NCI-H2081 (cell line): Measurements from ENCODE around the gene RTN4RL1.

Experiments
- DNase-seq, 2 experiments: peaks; one replicate each; lab custom pipeline; 2025; lab: John Stamatoyannopoulos, UW

RTN4RL1 gene

DNA sequence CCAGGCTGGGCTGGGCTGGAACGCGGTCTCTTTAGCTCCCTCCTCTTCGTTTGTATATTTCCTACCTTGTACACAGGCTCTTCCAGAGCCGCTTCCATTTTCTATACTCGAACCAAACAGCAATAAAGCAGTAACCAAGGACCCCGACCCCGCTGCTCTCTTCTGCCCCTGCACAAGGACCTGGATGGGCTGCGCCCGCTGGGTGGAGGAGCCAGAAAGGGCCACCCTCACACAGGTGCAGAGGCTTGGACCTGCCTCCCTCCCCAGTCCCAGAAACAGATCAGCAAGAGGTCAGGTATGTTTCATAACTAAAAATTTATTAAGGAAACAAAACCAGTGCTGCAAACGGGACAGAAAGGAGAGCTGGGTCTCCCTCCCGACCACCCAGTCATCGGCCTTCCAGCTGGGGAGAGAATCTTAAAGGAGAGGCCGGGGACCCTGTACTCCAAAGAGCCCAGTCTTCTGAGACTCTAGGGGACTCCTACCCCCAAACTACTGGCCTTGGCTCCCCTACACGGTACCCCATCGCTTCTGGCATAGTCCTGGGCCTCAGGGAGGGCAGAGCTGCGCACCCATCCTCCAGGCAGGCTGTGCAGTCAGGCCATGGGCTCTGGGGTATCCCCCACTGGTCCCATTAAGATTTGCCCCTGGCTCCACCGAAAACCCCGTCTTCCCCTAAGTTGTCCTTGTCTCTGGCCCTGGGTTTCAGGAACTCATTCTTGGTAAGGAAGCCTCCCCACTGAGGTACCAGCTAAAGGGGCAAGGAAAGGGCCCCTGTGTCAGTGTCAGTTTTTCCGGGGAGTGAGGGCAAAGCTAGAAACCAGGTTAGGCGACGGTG lies 34.6 kb upstream of the RTN4RL1 start:
- no peak for DNase-seq

DNA sequence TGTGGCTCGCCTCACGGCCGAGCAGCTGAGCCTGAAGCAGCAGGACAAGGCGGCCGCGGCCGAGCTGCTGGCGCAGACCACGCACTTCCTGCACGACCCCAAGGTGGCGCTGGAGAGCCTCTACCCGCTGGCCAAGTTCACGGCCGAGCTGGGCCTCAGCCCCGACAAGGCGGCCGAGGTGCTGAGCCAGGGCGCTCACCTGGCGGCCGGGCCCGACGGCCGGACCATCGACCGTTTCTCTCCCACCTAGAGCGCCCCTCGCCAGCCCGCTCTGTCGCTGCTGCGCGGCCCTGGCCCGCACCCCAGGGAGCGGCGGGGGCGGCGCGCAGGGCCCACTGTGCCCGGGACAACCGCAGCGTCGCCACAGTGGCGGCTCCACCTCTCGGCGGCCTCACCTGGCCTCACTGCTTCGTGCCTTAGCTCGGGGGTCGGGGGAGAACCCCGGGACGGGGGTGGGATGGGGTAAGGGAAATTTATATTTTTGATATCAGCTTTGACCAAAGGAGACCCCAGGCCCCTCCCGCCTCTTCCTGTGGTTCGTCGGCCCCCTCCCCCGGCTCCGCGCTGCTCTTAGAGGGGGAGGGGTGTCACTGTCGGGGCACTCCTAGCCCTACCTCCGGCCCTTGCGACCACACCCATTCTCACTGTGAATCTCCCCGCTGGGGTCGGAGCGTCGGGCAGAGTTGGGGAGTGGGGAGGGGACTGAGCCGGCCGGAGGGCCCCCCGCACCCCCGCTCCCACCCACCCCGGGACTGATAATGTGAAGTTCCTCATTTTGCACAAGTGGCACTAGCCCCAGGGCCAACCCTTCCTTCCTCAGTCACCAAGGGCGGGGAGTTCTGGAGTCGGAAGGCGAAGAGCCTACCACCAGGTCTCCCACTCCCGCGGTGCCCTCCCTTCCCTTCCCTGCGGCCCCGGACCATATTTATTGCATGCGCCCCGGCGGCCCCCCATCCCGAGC lies 33.7 kb upstream of the RTN4RL1 start:
- no peak for DNase-seq

DNA sequence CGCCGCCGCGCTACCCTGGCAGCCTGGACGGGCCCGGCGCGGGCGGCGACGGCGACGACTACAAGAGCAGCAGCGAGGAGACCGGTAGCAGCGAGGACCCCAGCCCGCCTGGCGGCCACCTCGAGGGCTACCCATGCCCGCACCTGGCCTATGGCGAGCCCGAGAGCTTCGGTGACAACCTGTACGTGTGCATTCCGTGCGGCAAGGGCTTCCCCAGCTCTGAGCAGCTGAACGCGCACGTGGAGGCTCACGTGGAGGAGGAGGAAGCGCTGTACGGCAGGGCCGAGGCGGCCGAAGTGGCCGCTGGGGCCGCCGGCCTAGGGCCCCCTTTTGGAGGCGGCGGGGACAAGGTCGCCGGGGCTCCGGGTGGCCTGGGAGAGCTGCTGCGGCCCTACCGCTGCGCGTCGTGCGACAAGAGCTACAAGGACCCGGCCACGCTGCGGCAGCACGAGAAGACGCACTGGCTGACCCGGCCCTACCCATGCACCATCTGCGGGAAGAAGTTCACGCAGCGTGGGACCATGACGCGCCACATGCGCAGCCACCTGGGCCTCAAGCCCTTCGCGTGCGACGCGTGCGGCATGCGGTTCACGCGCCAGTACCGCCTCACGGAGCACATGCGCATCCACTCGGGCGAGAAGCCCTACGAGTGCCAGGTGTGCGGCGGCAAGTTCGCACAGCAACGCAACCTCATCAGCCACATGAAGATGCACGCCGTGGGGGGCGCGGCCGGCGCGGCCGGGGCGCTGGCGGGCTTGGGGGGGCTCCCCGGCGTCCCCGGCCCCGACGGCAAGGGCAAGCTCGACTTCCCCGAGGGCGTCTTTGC lies 32.8 kb upstream of the RTN4RL1 start:
- no peak for DNase-seq

DNA sequence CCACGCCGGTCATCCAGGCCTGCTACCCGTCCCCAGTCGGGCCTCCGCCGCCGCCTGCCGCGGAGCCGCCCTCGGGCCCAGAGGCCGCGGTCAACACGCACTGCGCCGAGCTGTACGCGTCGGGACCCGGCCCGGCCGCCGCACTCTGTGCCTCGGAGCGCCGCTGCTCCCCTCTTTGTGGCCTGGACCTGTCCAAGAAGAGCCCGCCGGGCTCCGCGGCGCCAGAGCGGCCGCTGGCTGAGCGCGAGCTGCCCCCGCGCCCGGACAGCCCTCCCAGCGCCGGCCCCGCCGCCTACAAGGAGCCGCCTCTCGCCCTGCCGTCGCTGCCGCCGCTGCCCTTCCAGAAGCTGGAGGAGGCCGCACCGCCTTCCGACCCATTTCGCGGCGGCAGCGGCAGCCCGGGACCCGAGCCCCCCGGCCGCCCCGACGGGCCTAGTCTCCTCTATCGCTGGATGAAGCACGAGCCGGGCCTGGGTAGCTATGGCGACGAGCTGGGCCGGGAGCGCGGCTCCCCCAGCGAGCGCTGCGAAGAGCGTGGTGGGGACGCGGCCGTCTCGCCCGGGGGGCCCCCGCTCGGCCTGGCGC lies 32.1 kb upstream of the RTN4RL1 start:
- no peak for DNase-seq

DNA sequence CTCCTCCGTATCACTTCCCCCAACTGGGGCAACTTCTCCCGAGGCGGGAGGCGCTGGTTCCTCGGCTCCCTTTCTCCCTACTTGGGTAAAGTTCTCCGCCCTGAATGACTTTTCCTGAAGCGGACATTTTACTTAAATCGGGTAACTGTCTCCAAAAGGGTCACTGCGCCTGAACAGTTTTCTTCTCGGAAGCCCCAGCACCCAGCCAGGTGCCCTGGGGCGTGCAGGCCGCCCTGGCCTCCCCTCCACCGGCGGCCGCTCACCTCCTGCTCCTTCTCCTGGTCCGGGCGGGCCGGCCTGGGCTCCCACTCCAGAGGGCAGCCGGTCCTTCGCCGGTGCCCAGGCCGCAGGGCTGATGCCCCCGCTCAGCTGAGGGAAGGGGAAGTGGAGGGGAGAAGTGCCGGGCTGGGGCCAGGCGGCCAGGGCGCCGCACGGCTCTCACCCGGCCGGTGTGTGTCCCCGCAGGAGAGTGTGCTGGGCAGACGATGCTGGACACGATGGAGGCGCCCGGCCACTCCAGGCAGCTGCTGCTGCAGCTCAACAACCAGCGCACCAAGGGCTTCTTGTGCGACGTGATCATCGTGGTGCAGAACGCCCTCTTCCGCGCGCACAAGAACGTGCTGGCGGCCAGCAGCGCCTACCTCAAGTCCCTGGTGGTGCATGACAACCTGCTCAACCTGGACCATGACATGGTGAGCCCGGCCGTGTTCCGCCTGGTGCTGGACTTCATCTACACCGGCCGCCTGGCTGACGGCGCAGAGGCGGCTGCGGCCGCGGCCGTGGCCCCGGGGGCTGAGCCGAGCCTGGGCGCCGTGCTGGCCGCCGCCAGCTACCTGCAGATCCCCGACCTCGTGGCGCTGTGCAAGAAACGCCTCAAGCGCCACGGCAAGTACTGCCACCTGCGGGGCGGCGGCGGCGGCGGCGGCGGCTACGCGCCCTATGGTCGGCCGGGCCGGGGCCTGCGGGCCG lies 31.4 kb upstream of the RTN4RL1 start:
- DNase-seq, result no peak

- no peak for DNase-seq
Observed at GRCh38 chr17:2055292-2056205, 30.4 kb upstream of the RTN4RL1 start.

DNA sequence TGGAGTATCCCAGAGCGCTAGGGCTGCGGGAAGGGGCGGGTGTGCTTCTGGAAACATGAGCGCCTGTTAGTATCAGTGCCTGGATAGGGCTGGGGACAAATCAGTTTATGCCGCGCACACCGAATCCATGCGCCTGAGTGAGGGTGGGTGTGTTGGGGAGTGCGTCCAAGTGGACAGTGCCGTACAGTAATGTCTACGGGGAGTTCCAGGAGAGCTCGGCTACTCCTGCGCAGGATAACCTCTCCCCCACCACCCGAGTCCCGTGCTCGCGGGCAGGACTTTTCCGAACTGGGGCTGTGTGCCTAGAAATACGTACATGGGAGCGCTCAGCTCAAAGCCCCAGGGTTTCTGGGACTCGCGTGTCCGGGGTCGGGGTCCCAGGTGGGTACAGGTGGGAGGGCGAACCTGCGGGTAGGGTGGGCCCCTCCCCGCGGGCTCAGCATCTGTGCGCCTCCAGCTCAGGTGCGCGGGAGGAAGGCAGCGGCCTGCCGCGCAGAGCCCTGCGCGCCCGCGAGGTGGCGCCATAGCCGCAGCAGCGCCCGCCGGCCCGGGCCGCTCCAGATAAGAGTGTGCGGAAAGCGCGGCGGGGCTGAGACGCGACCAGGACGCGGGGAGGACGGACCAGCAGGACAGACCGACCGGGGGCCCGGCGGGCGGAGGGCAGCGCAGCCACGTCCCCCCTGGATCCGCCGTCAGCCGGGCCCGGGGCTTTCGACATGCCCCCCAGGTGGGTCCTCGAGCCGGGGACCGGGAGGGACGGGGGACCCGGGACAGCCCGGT lies 29.6 kb upstream of the RTN4RL1 start, which contains the start of gene HIC1:
Gene HIC1, plus strand, starts transcription at position 592 of the 780 bp plus-strand sequence. CDS start 1,588 bp downstream, outside the sequence.
- DNase-seq, result peak in 1 of 2 experiments; percentile 37

- no peak for DNase-seq
Observed at GRCh38 chr17:2054262-2054511, 29.1 kb upstream of the RTN4RL1 start.

DNA sequence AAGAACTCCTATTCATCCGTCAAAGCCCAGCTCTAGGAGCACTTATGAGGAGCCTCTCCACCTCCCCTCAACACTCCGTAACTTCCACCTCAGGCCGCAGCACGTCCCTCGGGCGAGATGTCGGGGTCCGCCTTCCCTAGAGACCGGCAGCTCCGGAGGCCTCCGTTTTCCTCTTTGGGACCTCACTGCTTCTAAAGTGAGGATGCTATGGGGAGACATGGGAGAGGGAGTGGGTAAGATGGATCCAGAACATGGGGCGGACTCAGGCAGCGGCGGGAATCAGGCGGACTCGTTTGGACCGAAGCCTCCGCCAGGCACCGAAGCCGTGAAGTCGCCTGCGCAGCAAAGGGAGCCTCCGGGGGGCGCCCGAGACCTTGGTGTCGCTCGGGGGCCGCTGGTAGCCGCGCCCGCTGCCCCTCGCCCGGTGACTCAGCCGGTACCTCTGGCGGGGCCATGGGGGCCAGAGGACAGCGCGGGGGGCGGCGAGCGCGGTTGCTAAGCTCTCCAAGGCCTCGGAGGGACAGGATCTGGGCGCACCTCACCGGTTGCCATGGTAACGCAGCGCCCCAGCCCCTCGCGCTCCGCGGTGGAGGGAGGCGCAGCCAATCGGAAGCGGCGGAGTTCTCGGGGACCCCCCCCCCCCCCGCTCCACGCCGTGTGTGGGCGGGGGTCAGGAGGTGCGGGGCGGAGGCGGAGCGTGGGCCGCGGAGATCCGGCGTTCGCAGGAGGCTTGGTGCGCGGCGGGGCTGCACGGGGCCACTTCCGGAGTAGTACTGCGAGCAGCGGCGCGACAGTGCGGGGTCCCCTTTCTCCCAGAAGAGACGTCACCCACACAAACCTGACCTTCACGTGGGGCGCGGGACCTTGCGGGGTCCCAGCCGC lies 28.5 kb upstream of the RTN4RL1 start:
- peak; percentile 45 for DNase-seq

DNA sequence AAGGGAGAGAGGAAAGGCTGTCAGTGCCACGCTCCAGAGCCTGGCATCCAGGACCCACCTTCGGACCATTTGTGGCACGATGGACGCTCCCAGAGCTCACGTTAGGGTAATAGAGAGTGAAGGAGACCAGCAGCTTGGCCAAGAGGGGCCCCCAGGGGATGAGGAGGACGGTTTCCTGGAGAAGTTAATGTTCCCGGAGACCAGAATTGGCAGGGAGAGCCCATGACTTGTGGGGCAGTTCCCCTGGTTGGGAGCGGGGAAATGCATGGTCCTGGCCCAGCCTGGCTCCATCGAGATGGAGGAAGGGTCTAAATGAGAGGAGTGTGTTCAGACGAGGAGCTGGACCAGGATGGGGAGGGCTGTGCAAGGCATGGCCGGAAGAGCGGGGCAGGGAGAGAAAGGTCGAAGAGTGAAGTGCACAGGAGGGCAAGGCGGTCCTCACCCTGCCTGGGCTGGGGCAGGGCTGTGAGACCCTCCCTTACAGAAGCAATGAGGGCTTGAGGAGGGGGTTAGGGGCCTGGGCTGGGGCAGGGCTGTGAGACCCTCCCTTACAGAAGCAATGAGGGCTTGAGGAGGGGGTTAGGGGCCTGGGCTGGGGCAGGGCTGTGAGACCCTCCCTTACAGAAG lies 26.9 kb upstream of the RTN4RL1 start:
- no peak for DNase-seq

- DNase-seq, result peak in 1 of 2 experiments; percentile 23
Observed at GRCh38 chr17:2051061-2051932, 26.2 kb upstream of the RTN4RL1 start.

DNA sequence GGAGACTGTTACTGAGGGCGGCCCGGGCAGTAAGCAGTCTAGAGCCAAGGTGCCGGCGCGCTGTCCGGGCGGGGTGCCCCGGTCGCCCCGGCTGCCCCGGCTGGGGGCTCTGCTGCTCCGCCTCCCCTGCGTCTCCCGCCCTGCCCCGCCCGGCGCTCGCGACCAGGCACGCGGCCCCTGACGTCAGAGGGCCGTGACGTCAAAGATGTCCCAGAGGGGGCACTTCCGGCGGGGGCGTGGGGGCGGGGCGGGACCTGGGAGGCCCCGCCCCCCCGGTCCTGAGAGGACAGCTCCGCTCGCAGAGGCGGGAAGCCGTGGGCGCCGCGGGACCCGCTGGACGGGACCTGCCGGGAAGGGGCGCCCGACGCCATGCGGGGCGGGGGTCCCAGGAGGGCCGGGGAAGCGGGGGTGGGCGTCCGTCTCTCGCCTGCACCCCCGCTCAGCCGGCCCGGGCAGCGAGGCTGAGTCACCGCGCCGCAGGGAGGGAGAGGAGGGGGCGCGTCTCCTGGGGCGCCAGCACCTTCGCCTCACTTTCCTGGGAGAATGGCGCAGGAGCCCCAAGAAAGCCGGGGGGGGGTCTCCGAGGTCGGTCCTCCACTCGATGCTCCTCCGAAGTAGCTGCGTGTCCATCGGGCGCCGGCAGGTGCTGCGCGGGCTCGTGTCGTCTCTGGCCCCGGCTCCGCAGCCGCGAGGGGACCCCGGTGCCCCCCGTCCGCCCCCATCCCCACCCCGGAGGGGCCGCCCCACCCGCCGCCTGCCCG lies 25.3 kb upstream of the RTN4RL1 start:
- DNase-seq, result peak; percentile 24 to 51

- peak; percentile 38 to 45 for DNase-seq
Observed at GRCh38 chr17:2049333-2050299, 24.5 kb upstream of the RTN4RL1 start.

- DNase-seq, result no peak
Observed at GRCh38 chr17:2048805-2049204, 23.7 kb upstream of the RTN4RL1 start.
